SKM-1 (cell line): ENCODE results near the gene ALAD.

ENCODE experiments used
- DNase-seq: peaks from one replicate; lab custom pipeline; 2025; ENCODE audit not compliant: unreplicated experiment; lab: John Stamatoyannopoulos, UW

The ALAD gene

DNA sequence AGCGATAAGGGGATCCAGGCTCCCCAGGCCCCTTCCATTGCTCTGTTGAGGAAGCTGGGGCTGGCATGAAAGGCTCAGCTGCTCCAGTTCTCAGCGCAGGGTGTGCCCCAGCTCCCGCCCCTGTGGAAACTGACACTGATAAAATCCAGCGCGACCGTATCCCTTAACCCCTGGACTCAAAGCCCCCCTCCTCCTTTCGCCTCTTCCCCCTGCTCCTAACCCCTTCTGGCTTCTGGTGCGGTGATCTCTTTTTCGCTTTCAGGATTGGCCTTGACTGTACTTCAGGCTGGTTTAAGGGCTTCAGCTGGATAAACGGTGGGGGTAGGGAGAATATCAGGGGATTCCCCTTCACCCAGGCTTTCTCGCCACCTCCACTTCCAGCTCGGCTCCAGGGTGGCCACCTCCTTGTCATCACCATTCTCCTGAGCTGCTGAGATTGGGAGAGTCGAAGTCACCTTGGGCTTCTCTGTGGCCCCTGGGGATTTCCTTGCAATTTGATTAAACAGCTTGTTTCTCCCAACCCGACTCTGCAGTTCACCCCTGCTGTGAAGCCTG lies 50.9 kb downstream of the ALAD start:
- DNase-seq = no peak

DNA sequence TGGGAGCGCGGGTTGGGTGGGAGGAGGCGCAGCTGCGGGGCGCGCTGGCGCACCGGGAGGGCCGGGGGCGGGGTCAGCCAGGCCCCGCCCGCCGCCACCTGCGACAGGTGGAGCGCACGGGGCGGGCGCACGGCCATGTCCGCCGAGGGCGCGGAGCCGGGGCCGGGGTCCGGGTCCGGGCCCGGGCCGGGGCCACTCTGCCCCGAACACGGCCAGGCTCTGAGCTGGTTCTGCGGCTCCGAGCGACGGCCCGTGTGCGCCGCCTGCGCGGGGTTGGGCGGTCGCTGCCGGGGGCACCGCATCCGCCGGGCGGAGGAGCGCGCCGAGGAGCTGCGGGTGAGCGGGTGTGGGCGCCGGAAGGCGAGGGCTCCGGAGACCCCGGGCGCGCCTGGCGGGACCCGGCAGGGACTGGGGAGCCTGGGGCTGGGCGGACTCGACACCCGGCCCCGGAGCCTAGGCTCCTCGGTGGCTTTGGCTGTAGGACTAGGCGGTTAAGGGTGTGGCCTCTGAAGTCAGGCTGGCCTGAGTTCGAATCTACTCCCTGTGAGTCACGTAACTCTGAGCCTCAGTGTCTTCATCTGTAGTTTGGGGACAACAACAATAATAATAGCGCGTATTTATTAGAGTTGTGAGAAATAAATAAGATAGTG lies 51.5 kb downstream of the ALAD start, which contains the start of gene BSPRY:
TSS of gene BSPRY (plus strand) at position 97 of the 650 bp plus-strand sequence. CDS start at position 136, 39 bp downstream.
- no peak for DNase-seq

DNA sequence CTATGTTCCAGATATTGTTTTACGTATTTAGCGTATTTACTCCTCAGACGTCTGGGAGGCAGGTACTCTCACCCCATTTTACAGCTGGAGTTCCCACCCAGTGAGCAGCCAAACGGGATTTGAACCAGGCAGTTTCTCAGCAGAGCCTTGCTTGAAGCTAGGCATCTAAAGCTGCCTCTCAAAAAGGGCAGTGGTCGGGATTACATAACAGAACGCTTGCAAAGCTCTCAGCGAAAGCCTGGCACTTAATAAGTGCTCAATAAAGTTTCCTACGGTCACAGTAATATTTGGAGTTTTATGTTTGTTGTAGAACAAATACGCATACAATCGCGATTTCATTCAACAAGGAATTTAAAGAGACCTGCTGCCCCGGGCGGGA lies 52.0 kb downstream of the ALAD start:
- DNase-seq = no peak

DNA sequence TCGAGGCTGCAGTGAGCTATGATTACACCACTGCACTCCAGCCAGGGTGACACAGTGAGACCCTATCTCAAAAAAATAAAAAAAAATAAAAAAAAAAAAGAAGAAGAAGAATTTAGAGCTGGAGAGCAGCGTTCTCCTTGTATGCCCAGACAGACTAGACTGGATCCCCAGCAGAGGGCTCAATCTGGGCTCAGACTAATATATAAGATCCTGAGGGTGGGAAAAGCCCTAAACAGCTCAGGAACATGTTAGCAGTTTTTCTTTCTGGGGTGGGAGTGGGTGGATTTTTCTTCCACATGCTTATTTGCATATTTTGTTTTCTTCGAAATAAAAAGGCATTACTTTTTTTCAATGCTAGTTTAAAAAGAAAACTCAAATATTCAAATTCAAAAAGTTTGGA lies 52.6 kb downstream of the ALAD start:
- DNase-seq = no peak

DNA sequence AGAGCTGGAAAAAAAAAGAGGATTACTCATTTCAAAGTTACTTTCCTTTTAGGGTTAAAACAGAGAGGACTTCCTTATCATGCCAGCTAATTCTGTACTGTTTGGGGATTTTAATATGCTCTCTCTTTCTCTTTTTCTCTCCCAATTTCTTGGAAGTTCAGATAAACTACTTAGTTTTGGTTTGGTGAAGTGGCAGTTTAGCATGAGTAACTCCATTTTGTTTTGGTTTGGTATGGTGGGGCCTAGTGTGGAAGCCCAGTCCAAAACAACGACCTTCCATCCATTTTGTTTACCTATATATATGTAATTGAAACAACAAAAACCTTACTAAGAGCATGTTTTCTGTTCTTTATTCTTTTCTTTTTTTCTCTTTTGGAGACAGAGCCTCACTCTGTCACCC lies 55.4 kb downstream of the ALAD start:
- DNase-seq = no peak

DNA sequence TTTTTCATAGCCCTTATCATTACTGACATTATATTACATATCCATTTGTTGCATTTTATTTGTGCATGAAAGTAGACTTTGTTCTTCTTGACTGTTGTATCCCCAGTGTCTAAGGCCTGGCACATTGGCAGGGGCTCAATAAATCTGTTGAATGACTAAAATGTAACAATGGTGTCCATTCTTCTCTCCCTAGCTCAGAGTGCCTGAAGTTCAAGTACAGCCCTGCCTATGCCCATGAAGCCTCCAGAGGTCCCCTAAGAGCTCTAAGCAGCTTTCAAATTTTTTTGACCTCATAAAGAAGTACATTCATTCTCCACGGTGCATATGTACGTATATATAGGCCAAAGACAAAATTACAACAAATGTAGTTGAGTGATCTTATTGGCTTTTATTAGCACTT lies 55.9 kb downstream of the ALAD start:
- DNase-seq = no peak

DNA sequence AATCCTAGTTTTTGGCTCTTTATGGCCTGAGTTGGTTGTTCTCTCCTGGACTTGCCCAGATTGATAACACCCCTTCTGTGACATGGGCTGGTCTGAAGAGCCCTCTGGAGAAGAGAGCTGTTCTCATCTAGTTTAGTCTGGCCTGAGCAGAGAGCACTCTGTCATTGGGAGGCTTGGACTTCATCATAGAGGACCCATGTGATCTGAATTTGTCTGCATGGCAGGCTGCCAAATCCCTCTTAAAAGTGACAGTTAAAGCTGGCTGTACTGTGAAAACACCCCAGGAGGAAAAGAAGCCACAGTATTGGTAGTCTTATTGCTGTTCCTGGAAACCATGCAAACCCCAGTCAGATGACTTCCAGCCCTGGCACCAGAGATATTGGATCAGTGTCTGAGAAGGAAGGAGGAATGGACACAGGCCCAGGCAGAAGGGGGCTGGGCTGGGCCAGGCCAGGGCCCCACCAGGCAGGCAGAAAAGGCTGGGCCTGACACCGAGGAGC lies 57.3 kb downstream of the ALAD start:
- DNase-seq = no peak

DNA sequence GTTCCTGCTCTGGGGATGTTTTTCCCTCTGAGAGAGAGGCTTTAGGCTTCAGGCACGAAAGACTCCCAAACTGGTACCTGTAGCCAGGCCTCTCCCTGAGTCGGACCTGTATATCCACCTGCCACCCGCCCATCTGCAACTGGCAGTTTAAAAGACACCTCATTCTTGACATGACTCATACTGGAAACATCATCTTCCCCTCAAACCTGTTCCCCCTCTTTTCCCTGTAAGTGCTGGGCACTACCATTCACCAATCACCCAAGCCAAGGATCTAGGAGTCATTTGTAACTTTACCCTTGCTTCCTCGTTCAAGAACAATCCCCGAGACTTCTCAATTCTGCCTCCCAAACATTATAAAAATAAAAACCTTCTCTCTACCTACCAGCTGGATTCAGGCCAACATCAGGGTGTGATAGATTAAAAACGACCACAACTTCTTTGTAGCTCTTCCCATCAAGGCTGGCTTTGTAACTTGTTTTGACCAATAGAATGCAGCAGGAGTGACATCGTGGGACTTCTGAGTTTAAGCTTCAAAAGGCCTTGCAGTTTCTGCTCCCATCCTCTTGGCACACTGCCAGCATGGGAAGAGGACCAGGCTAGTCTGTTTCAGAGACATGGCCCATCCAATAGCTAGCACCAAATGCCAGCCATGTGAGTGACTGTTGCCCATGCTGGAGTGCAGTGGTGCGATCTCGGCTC lies 59.2 kb downstream of the ALAD start:
- no peak for DNase-seq

DNA sequence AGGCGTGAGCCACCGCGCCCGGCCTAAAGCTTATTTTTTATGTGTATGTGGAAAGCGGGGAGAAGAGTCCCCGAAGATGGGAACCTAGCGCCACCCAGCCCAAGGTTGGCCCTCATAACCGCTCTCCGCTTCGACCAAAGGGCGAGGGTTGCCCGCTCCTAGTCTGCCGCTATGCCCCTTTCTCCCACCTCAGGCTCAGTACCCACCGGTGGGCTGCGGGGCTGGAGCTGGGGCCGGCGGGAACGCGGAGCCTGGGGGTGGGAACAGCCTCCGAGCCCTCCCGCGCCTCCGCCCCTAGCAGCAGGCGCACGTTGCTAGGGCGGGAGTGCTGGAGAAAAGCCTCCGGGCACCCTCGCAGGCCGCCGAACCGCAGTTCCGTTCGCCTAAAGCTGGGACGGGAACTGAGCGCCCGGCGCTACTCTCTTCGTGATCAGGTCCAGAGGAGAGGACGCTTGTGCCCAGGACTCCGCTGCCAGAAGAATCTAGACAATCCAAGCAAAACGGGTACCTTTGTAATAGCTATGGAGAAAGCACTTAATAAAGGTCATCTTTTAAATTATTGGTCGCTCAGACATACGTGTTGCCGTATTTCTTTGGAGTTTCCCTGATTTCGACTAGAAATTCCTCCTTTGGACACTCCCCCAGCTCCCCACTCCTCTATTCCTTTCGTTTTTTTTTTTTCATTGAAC lies 60.9 kb downstream of the ALAD start, which contains the start of gene WDR31:
TSS of gene WDR31 (minus strand) at position 265 of the 689 bp plus-strand sequence. CDS start 8,253 bp downstream, outside the sequence.
- no peak for DNase-seq

DNA sequence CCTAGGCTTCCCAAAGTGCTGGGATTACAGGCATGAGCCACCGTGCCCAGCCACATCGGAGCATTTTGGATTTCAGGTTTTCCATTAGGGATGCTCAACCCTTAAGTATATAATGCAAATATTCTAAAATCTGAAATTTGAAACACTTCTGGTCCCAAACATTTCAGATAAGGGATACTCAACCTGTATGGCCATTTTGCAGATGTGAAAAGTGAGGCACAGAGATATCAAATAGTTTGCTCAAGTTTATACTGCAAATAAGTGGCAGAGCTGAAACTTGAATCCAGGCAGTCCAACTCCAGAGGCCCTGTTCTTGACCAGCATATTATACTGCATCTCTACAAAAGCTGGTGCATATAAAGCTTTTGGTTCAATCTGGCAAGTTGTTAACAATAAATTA lies 63.4 kb downstream of the ALAD start:
- no peak for DNase-seq
